ENCODE data around the gene MAPK8IP3.
"Not testable (repeated sequence)": the region's sequence is repeated elsewhere in the genome, so short reads cannot be mapped to it uniquely, and the experiment has no call there.

The MAPK8IP3 gene

GRCh38 chr16:1732071-1732470 lies 26.1 kb downstream of the MAPK8IP3 start:
- no peak overlapping the region for H3K27ac Mint-ChIP-seq
- ATAC-seq (no peak), DNase-seq (no peak)
- H3K27me3 Mint-ChIP-seq, result no peaks in the 10 kb centered on the region
- no peak overlapping the region for H3K4me3 Mint-ChIP-seq
- H3K9me3 Mint-ChIP-seq, result no peaks in the 10 kb centered on the region
- no peaks in the 10 kb centered on the region for H3K4me1 Mint-ChIP-seq
- H3K36me3 Mint-ChIP-seq (ENCODE audit: low read depth), result peaks cover 3% of the 10 kb centered on the region

GRCh38 chr16:1732551-1732987 lies 26.6 kb downstream of the MAPK8IP3 start:
- not testable (repeated sequence) for H3K27ac Mint-ChIP-seq; DNase-seq; H3K4me1 Mint-ChIP-seq; H3K9me3 Mint-ChIP-seq; H3K36me3 Mint-ChIP-seq (ENCODE audit: low read depth); ATAC-seq; H3K27me3 Mint-ChIP-seq; H3K4me3 Mint-ChIP-seq

GRCh38 chr16:1734123-1734522 lies 28.1 kb downstream of the MAPK8IP3 start:
- no peak for ATAC-seq
- Mint-ChIP-seq H3K36me3 (ENCODE audit: low read depth) (peaks cover 2% of the 10 kb centered on the region), H3K9me3 (no peaks in the 10 kb centered on the region), H3K4me1 (no peaks in the 10 kb centered on the region), H3K27me3 (no peaks in the 10 kb centered on the region), H3K4me3 (no peak overlapping the region), H3K27ac (no peak overlapping the region)
- DNase-seq, result no peak

- no peak overlapping the region for H3K27ac Mint-ChIP-seq
- no peaks in the 10 kb centered on the region for H3K27me3 Mint-ChIP-seq
- no peak for DNase-seq
- H3K4me3 Mint-ChIP-seq, result no peak overlapping the region
- peaks cover 2% of the 10 kb centered on the region for H3K36me3 Mint-ChIP-seq (ENCODE audit: low read depth)
- no peak for ATAC-seq
- H3K9me3 Mint-ChIP-seq, result no peaks in the 10 kb centered on the region
- H3K4me1 Mint-ChIP-seq, result no peaks in the 10 kb centered on the region
These were observed 28.8 kb downstream of the MAPK8IP3 start for GRCh38 chr16:1734816-1735215.

- H3K27ac Mint-ChIP-seq, result no peak overlapping the region
- H3K9me3 Mint-ChIP-seq, result no peaks in the 10 kb centered on the region
- H3K4me1 Mint-ChIP-seq, result no peaks in the 10 kb centered on the region
- no peaks in the 10 kb centered on the region for H3K27me3 Mint-ChIP-seq
- ATAC-seq, result no peak
- DNase-seq, result no peak
- no peak overlapping the region for H3K4me3 Mint-ChIP-seq
- peaks cover 2% of the 10 kb centered on the region for H3K36me3 Mint-ChIP-seq (ENCODE audit: low read depth)
These were observed 34.2 kb downstream of the MAPK8IP3 start for GRCh38 chr16:1740234-1740633.

GRCh38 chr16:1740781-1741490 lies 34.9 kb downstream of the MAPK8IP3 start:
- no peak overlapping the region for H3K27ac Mint-ChIP-seq
- no peak overlapping the region for H3K4me3 Mint-ChIP-seq
- no peaks in the 10 kb centered on the region for H3K9me3 Mint-ChIP-seq
- no peaks in the 10 kb centered on the region for H3K4me1 Mint-ChIP-seq
- H3K36me3 Mint-ChIP-seq (ENCODE audit: low read depth), result peaks cover 2% of the 10 kb centered on the region
- H3K27me3 Mint-ChIP-seq, result no peaks in the 10 kb centered on the region
- no peak for ATAC-seq
- DNase-seq, result no peak

- H3K36me3 Mint-ChIP-seq (ENCODE audit: low read depth), result peaks cover 2% of the 10 kb centered on the region
- H3K9me3 Mint-ChIP-seq, result no peaks in the 10 kb centered on the region
- no peaks in the 10 kb centered on the region for H3K4me1 Mint-ChIP-seq
- H3K27me3 Mint-ChIP-seq, result no peaks in the 10 kb centered on the region
- H3K4me3 Mint-ChIP-seq, result no peak overlapping the region
- DNase-seq, result no peak
- H3K27ac Mint-ChIP-seq, result no peak overlapping the region
- ATAC-seq, result peak; percentile 28
These were observed 35.7 kb downstream of the MAPK8IP3 start for GRCh38 chr16:1741553-1742165.

GRCh38 chr16:1743376-1744337 lies 37.7 kb downstream of the MAPK8IP3 start:
- H3K36me3 Mint-ChIP-seq (ENCODE audit: low read depth), result peaks cover 2% of the 10 kb centered on the region

GRCh38 chr16:1744338-1744840 lies 38.4 kb downstream of the MAPK8IP3 start:
- H3K27me3 Mint-ChIP-seq, result no peaks in the 10 kb centered on the region
- H3K36me3 Mint-ChIP-seq (ENCODE audit: low read depth), result peaks cover 2% of the 10 kb centered on the region
- ATAC-seq (no peak), DNase-seq (no peak)
- H3K4me3 Mint-ChIP-seq, result no peak overlapping the region
- H3K27ac Mint-ChIP-seq, result no peak overlapping the region
- H3K9me3 Mint-ChIP-seq, result no peaks in the 10 kb centered on the region
- H3K4me1 Mint-ChIP-seq, result no peaks in the 10 kb centered on the region

More at GRCh38 chr16:1743376-1744337, 37.7 kb downstream of the MAPK8IP3 start:
- no peaks in the 10 kb centered on the region for H3K27me3 Mint-ChIP-seq
- ATAC-seq, result no peak
- H3K4me1 Mint-ChIP-seq, result no peaks in the 10 kb centered on the region
- no peaks in the 10 kb centered on the region for H3K9me3 Mint-ChIP-seq
- no peak for DNase-seq
- H3K27ac Mint-ChIP-seq, result no peak overlapping the region
- H3K4me3 Mint-ChIP-seq, result no peak overlapping the region

GRCh38 chr16:1745181-1745899 lies 39.3 kb downstream of the MAPK8IP3 start:
- no peak overlapping the region for H3K4me3 Mint-ChIP-seq
- H3K4me1 Mint-ChIP-seq, result no peaks in the 10 kb centered on the region
- no peak overlapping the region for H3K27ac Mint-ChIP-seq
- no peaks in the 10 kb centered on the region for H3K9me3 Mint-ChIP-seq
- H3K36me3 Mint-ChIP-seq (ENCODE audit: low read depth), result peaks cover 2% of the 10 kb centered on the region
- DNase-seq, result no peak
- H3K27me3 Mint-ChIP-seq, result no peaks in the 10 kb centered on the region
- ATAC-seq, result no peak

- Mint-ChIP-seq H3K4me3 (no peak overlapping the region), H3K27ac (no peak overlapping the region), H3K27me3 (no peaks in the 10 kb centered on the region), H3K36me3 (ENCODE audit: low read depth) (no peaks in the 10 kb centered on the region), H3K4me1 (no peaks in the 10 kb centered on the region), H3K9me3 (no peaks in the 10 kb centered on the region)
- ATAC-seq, result no peak
- no peak for DNase-seq
These were observed 40.1 kb downstream of the MAPK8IP3 start for GRCh38 chr16:1745900-1746692.

- no peaks in the 10 kb centered on the region for H3K36me3 Mint-ChIP-seq (ENCODE audit: low read depth)
- no peak for DNase-seq
- no peaks in the 10 kb centered on the region for H3K4me1 Mint-ChIP-seq
- no peak overlapping the region for H3K4me3 Mint-ChIP-seq
- no peaks in the 10 kb centered on the region for H3K27me3 Mint-ChIP-seq
- no peak overlapping the region for H3K27ac Mint-ChIP-seq
- no peak for ATAC-seq
- H3K9me3 Mint-ChIP-seq, result no peaks in the 10 kb centered on the region
These were observed 40.7 kb downstream of the MAPK8IP3 start for GRCh38 chr16:1746693-1747195.

GRCh38 chr16:1747934-1748333 lies 41.9 kb downstream of the MAPK8IP3 start:
- Mint-ChIP-seq H3K36me3 (ENCODE audit: low read depth) (peaks cover 2% of the 10 kb centered on the region), H3K27ac (no peak overlapping the region), H3K4me3 (no peak overlapping the region), H3K9me3 (no peaks in the 10 kb centered on the region), H3K27me3 (no peaks in the 10 kb centered on the region), H3K4me1 (no peaks in the 10 kb centered on the region)
- DNase-seq, result no peak
- ATAC-seq, result no peak

Data from activated naive CD8-positive, alpha-beta T cell treated with anti-CD3 and anti-CD28 coated beads, Interleukin-2, amount 50 U/mL, for 24 hours (primary cell).